ENCODE data around the gene C19orf25. TPM values are rescaled to one million over a fixed set of nuclear protein-coding genes. Genes with fewer than 3 reads are reported as not detected.

Gene C19orf25
- total and polyA plus RNA-seq, 9 donors, result 1.1 to 26.3 (median 22.2) TPM

GRCh38 chr19:1490311-1491113, 11.5 kb upstream of the C19orf25 start, which contains the start of gene PCSK4:
TSS of gene PCSK4 (minus strand) at chr19:1490350. CDS start at chr19:1490346, 4 bp downstream.
- peaks cover 21% of the 10 kb centered on the region for H3K4me1 ChIP-seq (ENCODE audit: insufficient read depth)
- peak within 1 kb of the TSS; percentile 60 for H3K4me3 ChIP-seq
- WGBS, 3 donors, result 0 to 1% (median 1%) methylated on average over 66 to 74 of the region's 74 CpGs
- intact Hi-C loops (cut with DNase I), result no loop called here
- TF ChIP-seq POLR2A (IDR thresholded peaks at IDR 0.05) (no peak), CTCF (IDR thresholded peaks at IDR 0.05) (peak in 1 of 3 donors; percentile 10), EP300 (IDR thresholded peaks at IDR 0.05) (no peak)
- DNase-seq, result peak; percentile 99 to 100 (median 99)
- no peaks in the 10 kb centered on the region for H3K36me3 ChIP-seq
- H3K27ac ChIP-seq, result peak within 1 kb of the TSS; percentile 44 to 63
- H3K9me3 ChIP-seq, result no peaks in the 10 kb centered on the region
- H3K27me3 ChIP-seq, result no peaks in the 10 kb centered on the region

GRCh38 chr19:1489463-1490310, 10.7 kb upstream of the C19orf25 start:
- intact Hi-C loops (cut with DNase I), result no loop called here
- WGBS, 3 donors, result 21 to 26% (median 25%) methylated on average over 35 to 37 of the region's 37 CpGs
- Histone ChIP-seq H3K4me1 (ENCODE audit: insufficient read depth) (peaks cover 21% of the 10 kb centered on the region), H3K27me3 (no peaks in the 10 kb centered on the region), H3K36me3 (no peaks in the 10 kb centered on the region), H3K27ac (peak overlapping the region; percentile 44 to 63), H3K4me3 (peak overlapping the region; percentile 60), H3K9me3 (no peaks in the 10 kb centered on the region)
- no peak for TF ChIP-seq EP300 (IDR thresholded peaks at IDR 0.05)
- no peak for TF ChIP-seq POLR2A (IDR thresholded peaks at IDR 0.05)
- no peak for TF ChIP-seq CTCF (IDR thresholded peaks at IDR 0.05)
- DNase-seq, result peak in 1 of 5 donors; percentile 47

- DNase-seq, result peak in 3 of 5 donors; percentile 15 to 42 (median 29)
- WGBS, 3 donors, result 89 to 93% (median 89%) methylated on average over 11 of the region's 11 CpGs
- intact Hi-C loops (cut with DNase I), result no loop called here
Measured at GRCh38 chr19:1488282-1488601, 9.2 kb upstream of the C19orf25 start.

More at GRCh38 chr19:1488282-1488601, 9.2 kb upstream of the C19orf25 start:
- peaks cover 19% of the 10 kb centered on the region for H3K4me1 ChIP-seq (ENCODE audit: insufficient read depth)
- no peaks in the 10 kb centered on the region for H3K36me3 ChIP-seq
- no peak overlapping the region for H3K27ac ChIP-seq
- no peaks in the 10 kb centered on the region for H3K9me3 ChIP-seq
- no peak for TF ChIP-seq POLR2A (IDR thresholded peaks at IDR 0.05)
- no peak for TF ChIP-seq CTCF (IDR thresholded peaks at IDR 0.05)
- TF ChIP-seq EP300 (IDR thresholded peaks at IDR 0.05), result no peak
- no peaks in the 10 kb centered on the region for H3K27me3 ChIP-seq
- no peak overlapping the region for H3K4me3 ChIP-seq
